ENCODE results near the gene PLCB1. TPM values are rescaled to one million over a fixed set of nuclear protein-coding genes. Genes with fewer than 3 reads are reported as not detected.

The PLCB1 gene
- total RNA-seq, 1 experiment from 2014 or later = 4.4 TPM

DNA sequence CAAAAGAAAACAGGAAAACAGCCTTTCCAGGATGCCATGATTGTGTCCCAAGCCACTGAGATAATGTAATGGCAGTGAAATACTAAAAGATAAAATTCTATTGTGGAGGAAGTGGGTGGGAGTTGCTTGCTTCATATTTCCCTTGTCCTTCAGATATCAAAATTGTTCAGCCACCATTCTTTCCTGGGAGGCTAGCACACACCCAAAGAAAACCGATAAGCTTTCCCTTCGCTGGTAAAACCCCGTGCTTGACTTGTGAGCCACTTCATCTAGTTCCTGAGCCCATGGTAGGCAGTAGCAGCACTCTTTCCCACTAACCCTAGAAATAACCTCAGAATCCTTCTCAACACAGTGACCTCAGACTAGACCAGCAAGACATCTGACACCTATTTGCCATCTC lies 579.4 kb downstream of the PLCB1 start:
- TF ChIP-seq CTCF (conservative IDR thresholded peaks at IDR 0.05; ENCODE audit: low read depth, low read length) (no peak), EZH2 (IDR thresholded peaks at IDR 0.05; ENCODE audit: low read length, unreplicated experiment) (no peak), EZH2phosphoT487 (IDR thresholded peaks at IDR 0.05; ENCODE audit: borderline replicate concordance, low read length) (no peak)
- no peak overlapping the region for H2AFZ ChIP-seq (ENCODE audit: low read length)
- POLR2A ChIA-PET (ENCODE audit: unreplicated experiment) = no interaction called here
- no peak overlapping the region for H3K27ac ChIP-seq (ENCODE audit: low read length)
- H3K9ac ChIP-seq (ENCODE audit: low read length) = no peak overlapping the region
- CTCF ChIA-PET = interaction anchor here (0.6 kb wide), 1 partner anchor 882 kb away, joined by 6 read pairs; no protein-coding TSS in a partner anchor
- H3K9me3 ChIP-seq (ENCODE audit: low read length) = no peaks in the 10 kb centered on the region
- H4K20me1 ChIP-seq (ENCODE audit: low read length) = no peaks in the 10 kb centered on the region
- no peaks in the 10 kb centered on the region for H3K4me1 ChIP-seq (ENCODE audit: insufficient read depth, low read length)
- BruUV-seq (replicated peaks) = no TSS peak
- ATAC-seq (no peak), DNase-seq (no peak)
- H3F3A ChIP-seq (ENCODE audit: low read length, unreplicated experiment) = no peaks in the 10 kb centered on the region
- H3K4me2 ChIP-seq (ENCODE audit: low read length) = no peak overlapping the region
- H3K36me3 ChIP-seq (ENCODE audit: low read depth, low read length) = no peaks in the 10 kb centered on the region
- H3K27me3 ChIP-seq (ENCODE audit: low read length) = peaks cover 54% of the 10 kb centered on the region
- no peaks in the 10 kb centered on the region for H3K79me2 ChIP-seq (ENCODE audit: low read length)
- no peak overlapping the region for H3K4me3 ChIP-seq (ENCODE audit: low read length)
- no peaks in the 10 kb centered on the region for H3K9me2 ChIP-seq (replicated peaks; ENCODE audit: low read length)
- intact Hi-C loops (cut with micrococcal nuclease) = no loop called here

DNA sequence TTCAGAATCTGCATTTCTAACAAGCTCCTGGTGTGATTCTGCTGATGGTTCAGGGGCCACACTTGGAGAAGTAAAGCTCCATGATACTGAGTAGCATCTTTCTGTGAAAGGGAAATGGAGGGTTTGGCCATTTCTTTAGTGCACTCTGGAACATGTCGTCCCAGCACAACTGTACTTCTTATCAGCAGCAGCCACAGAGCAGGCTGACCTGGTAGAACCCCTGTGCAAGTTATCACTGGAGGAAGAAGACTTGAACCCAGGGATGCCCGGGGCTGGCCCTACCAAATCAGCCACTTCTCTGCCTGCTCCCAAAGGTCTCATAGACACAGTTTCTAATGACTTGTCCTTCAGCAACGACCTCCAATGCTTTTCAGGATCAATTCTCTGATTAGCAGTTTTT lies 582.1 kb downstream of the PLCB1 start:
- Histone ChIP-seq H3F3A (ENCODE audit: low read length, unreplicated experiment) (no peaks in the 10 kb centered on the region), H3K36me3 (ENCODE audit: low read depth, low read length) (no peaks in the 10 kb centered on the region), H3K9me3 (ENCODE audit: low read length) (no peaks in the 10 kb centered on the region), H4K20me1 (ENCODE audit: low read length) (no peaks in the 10 kb centered on the region), H3K9me2 (replicated peaks; ENCODE audit: low read length) (no peaks in the 10 kb centered on the region), H3K27me3 (ENCODE audit: low read length) (peaks cover 54% of the 10 kb centered on the region), H3K4me2 (ENCODE audit: low read length) (no peak overlapping the region), H2AFZ (ENCODE audit: low read length) (no peak overlapping the region), H3K4me1 (ENCODE audit: insufficient read depth, low read length) (no peaks in the 10 kb centered on the region), H3K9ac (ENCODE audit: low read length) (no peak overlapping the region), H3K4me3 (ENCODE audit: low read length) (no peak overlapping the region), H3K27ac (ENCODE audit: low read length) (no peak overlapping the region), H3K79me2 (ENCODE audit: low read length) (no peaks in the 10 kb centered on the region)
- TF ChIP-seq CTCF (conservative IDR thresholded peaks at IDR 0.05; ENCODE audit: low read depth, low read length) = no peak
- TF ChIP-seq EZH2phosphoT487 (IDR thresholded peaks at IDR 0.05; ENCODE audit: borderline replicate concordance, low read length) = no peak
- TF ChIP-seq EZH2 (IDR thresholded peaks at IDR 0.05; ENCODE audit: low read length, unreplicated experiment) = no peak
- CTCF ChIA-PET = interaction anchor here (0.5 kb wide), 1 partner anchor 9 kb away, joined by 3 read pairs; no protein-coding TSS in a partner anchor
- POLR2A ChIA-PET (ENCODE audit: unreplicated experiment) = no interaction called here
- intact Hi-C loops (cut with micrococcal nuclease) = no loop called here
- BruUV-seq (replicated peaks) = no TSS peak
- ATAC-seq (no peak), DNase-seq (no peak)

DNA sequence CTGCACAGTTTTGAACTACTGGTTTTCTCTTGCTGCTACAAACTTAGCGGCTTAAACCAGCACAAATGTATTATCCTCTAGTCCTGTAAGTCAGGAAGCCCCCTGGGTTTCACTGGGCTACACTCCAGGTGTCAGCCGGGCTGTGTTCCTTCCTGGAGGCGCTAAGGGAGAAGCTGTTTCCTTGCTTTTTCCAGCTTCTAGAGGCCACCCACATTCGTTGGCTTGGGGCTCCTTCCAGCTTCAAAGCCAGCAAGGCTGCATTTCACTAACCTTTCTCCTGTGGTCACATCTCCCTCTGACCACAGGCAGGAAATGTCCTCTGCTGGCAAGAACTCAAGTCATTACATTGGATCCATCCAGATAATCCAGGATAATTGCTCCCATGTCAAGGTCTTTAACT lies 586.2 kb downstream of the PLCB1 start:
- no peaks in the 10 kb centered on the region for H3K36me3 ChIP-seq (ENCODE audit: low read depth, low read length)
- H3F3A ChIP-seq (ENCODE audit: low read length, unreplicated experiment) = no peaks in the 10 kb centered on the region
- no TSS peak for BruUV-seq (replicated peaks)
- no peak overlapping the region for H3K4me3 ChIP-seq (ENCODE audit: low read length)
- no peaks in the 10 kb centered on the region for H3K79me2 ChIP-seq (ENCODE audit: low read length)
- H3K4me1 ChIP-seq (ENCODE audit: insufficient read depth, low read length) = no peaks in the 10 kb centered on the region
- DNase-seq = no peak
- H4K20me1 ChIP-seq (ENCODE audit: low read length) = no peaks in the 10 kb centered on the region
- H3K9me2 ChIP-seq (replicated peaks; ENCODE audit: low read length) = no peaks in the 10 kb centered on the region
- H3K27ac ChIP-seq (ENCODE audit: low read length) = no peak overlapping the region
- ChIA-PET POLR2A (ENCODE audit: unreplicated experiment) (no interaction called here), CTCF (interaction anchor here (0.5 kb wide), 1 partner anchor 41 kb away, joined by 12 read pairs; no protein-coding TSS in a partner anchor)
- TF ChIP-seq EZH2 (IDR thresholded peaks at IDR 0.05; ENCODE audit: low read length, unreplicated experiment) (no peak), EZH2phosphoT487 (IDR thresholded peaks at IDR 0.05; ENCODE audit: borderline replicate concordance, low read length) (no peak), CTCF (conservative IDR thresholded peaks at IDR 0.05; ENCODE audit: low read depth, low read length) (no peak)
- no peaks in the 10 kb centered on the region for H3K9me3 ChIP-seq (ENCODE audit: low read length)
- no peak overlapping the region for H3K9ac ChIP-seq (ENCODE audit: low read length)
- H2AFZ ChIP-seq (ENCODE audit: low read length) = no peak overlapping the region
- no peak for ATAC-seq
- intact Hi-C loops (cut with micrococcal nuclease) = no loop called here
- H3K27me3 ChIP-seq (ENCODE audit: low read length) = peaks cover 44% of the 10 kb centered on the region
- H3K4me2 ChIP-seq (ENCODE audit: low read length) = no peak overlapping the region

All from PC-3 (cell line).